PC-3 (cell line): ENCODE data around the gene ERMAP.

Source experiments
- EZH2 ChIP-seq: fragments of 300-600 bp; sonication (generic); IDR thresholded peaks from one replicate; pipeline ENCODE4 v1.6.1; 2017; ENCODE audit warnings: antibody characterized with exemption, mild to moderate bottlenecking, low read length; ENCODE audit not compliant: unreplicated experiment
- TF ChIP-seq, protein P1 (sequence below): fragments of 300-600 bp; sonication (generic); conservative IDR thresholded peaks from 2 replicates; pipeline ENCODE4 v1.5.1; 2017; ENCODE audit warnings: antibody characterized with exemption, low read depth, mild to moderate bottlenecking, low read length

DNA sequence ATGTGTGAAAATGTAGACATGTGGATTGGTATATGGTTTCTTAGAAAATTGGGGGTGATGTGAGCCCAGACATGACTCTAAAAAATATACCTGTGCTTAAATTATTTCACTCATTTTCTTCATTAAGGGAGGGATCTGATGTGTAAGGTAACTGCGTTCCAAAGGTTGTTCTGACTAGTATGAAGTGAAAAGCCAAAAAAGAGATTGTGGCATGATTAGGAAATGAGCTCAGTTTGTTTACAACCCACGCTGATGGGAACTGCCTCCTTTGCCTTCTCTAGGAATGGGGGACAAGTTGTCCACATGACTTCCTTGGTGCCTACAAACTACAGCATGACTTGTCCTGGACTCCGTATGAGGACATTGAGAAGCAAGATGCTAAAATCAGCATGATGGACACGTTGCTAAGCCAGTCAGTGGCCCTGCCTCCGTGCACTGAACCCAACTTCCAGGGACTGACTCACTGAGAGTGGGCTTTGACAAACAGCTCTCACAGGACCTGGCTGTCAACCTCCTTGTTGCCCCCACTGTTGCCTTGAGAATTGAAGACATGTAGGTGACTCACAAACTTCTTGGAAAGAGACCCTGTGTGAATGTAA is 41.9 kb upstream of the ERMAP start:
- TF ChIP-seq, protein P1, sequence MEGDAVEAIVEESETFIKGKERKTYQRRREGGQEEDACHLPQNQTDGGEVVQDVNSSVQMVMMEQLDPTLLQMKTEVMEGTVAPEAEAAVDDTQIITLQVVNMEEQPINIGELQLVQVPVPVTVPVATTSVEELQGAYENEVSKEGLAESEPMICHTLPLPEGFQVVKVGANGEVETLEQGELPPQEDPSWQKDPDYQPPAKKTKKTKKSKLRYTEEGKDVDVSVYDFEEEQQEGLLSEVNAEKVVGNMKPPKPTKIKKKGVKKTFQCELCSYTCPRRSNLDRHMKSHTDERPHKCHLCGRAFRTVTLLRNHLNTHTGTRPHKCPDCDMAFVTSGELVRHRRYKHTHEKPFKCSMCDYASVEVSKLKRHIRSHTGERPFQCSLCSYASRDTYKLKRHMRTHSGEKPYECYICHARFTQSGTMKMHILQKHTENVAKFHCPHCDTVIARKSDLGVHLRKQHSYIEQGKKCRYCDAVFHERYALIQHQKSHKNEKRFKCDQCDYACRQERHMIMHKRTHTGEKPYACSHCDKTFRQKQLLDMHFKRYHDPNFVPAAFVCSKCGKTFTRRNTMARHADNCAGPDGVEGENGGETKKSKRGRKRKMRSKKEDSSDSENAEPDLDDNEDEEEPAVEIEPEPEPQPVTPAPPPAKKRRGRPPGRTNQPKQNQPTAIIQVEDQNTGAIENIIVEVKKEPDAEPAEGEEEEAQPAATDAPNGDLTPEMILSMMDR: no peak
- TF ChIP-seq EZH2: no peak
